ENCODE results near the gene OR1K1. TPM values are rescaled to one million over a fixed set of nuclear protein-coding genes. Genes with fewer than 3 reads are reported as not detected.

Gene OR1K1
- polyA plus RNA-seq, 1 experiment: not detected

DNA sequence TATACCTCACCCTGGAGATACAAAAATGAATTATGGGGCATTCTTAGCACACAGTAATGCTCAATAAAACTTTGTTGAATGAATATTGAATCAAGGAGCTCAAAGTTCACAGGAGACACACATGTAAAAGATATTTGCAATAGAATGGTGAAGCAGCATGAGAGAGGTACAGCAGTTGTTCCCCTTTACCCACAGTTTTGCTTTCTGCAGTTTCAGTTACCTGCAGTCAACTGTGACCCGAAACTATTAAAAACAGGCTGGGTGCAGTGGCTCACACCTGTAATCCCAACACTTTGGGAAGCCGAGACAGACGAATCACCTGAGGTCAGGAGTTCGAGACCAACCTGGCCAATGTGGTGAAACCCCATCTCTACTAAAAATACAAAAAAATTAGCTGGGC, 13.6 kb upstream of the OR1K1 start:
- H3K36me3 ChIP-seq (ENCODE audit: control insufficient read depth, insufficient read depth, low read length): no peaks in the 10 kb centered on the region
- H3K4me3 ChIP-seq (ENCODE audit: low read depth, low read length): no peak overlapping the region
- no peaks in the 10 kb centered on the region for H3K27me3 ChIP-seq (ENCODE audit: control insufficient read depth, insufficient read depth, low read length)
- TF ChIP-seq, protein P1, sequence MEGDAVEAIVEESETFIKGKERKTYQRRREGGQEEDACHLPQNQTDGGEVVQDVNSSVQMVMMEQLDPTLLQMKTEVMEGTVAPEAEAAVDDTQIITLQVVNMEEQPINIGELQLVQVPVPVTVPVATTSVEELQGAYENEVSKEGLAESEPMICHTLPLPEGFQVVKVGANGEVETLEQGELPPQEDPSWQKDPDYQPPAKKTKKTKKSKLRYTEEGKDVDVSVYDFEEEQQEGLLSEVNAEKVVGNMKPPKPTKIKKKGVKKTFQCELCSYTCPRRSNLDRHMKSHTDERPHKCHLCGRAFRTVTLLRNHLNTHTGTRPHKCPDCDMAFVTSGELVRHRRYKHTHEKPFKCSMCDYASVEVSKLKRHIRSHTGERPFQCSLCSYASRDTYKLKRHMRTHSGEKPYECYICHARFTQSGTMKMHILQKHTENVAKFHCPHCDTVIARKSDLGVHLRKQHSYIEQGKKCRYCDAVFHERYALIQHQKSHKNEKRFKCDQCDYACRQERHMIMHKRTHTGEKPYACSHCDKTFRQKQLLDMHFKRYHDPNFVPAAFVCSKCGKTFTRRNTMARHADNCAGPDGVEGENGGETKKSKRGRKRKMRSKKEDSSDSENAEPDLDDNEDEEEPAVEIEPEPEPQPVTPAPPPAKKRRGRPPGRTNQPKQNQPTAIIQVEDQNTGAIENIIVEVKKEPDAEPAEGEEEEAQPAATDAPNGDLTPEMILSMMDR (IDR thresholded peaks at IDR 0.05; ENCODE audit: insufficient read depth, low read depth, low read length): no peak
- CTCF ChIA-PET: no interaction called here
- POLR2A ChIA-PET: no interaction called here
- no peak for DNase-seq (ENCODE audit: low read depth)

DNA sequence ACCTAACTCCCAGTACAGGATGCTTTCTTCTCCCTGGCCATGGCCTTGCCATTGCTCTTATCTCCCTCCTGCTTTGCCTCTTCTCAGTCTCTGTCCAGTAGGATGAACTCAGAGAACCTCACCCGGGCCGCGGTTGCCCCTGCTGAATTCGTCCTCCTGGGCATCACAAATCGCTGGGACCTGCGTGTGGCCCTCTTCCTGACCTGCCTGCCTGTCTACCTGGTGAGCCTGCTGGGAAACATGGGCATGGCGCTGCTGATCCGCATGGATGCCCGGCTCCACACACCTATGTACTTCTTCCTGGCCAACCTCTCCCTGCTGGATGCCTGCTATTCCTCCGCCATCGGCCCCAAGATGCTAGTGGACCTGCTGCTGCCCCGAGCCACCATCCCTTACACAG, 11.1 kb upstream of the OR1K1 start, which contains the start of gene OR5C1:
TSS of gene OR5C1 (plus strand) at position 103 of the 400 bp plus-strand sequence. CDS start at position 103, 0 bp downstream.
- ChIA-PET CTCF (interaction anchor here (0.6 kb wide), 1 partner anchor 230 kb away, joined by 3 read pairs; no protein-coding TSS in a partner anchor), POLR2A (no interaction called here)
- TF ChIP-seq, protein P1 (IDR thresholded peaks at IDR 0.05; ENCODE audit: insufficient read depth, low read depth, low read length): no peak
- Histone ChIP-seq H3K27me3 (ENCODE audit: control insufficient read depth, insufficient read depth, low read length) (no peaks in the 10 kb centered on the region), H3K36me3 (ENCODE audit: control insufficient read depth, insufficient read depth, low read length) (no peaks in the 10 kb centered on the region), H3K4me3 (ENCODE audit: low read depth, low read length) (no peak within 1 kb of the TSS)
- no peak for DNase-seq (ENCODE audit: low read depth)

DNA sequence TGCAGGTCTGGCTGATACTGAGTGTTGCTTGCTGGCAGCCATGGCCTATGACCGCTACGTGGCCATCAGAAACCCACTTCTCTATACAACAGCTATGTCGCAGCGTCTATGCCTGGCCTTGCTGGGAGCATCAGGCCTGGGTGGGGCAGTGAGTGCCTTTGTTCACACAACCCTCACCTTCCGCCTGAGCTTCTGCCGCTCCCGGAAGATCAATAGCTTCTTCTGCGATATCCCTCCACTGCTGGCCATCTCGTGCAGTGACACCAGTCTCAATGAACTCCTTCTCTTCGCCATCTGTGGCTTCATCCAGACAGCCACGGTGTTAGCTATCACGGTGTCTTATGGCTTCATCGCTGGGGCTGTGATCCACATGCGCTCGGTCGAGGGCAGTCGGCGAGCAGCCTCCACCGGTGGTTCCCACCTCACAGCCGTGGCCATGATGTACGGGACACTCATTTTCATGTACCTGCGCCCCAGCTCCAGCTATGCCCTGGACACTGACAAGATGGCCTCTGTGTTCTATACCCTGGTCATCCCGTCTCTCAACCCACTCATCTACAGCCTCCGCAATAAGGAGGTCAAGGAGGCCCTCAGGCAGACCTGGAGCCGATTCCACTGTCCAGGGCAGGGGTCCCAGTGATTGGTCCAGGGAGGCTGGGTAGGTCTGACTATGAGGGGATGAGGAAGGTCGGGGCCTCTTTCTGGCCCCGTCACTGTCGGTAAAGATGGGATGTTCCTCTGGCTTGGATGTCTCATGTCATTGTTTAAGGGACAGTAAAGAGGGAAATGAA, 10.5 kb upstream of the OR1K1 start:
- TF ChIP-seq, protein P1 (IDR thresholded peaks at IDR 0.05; ENCODE audit: insufficient read depth, low read depth, low read length): no peak
- H3K4me3 ChIP-seq (ENCODE audit: low read depth, low read length): no peak overlapping the region
- H3K27me3 ChIP-seq (ENCODE audit: control insufficient read depth, insufficient read depth, low read length): no peaks in the 10 kb centered on the region
- POLR2A ChIA-PET: no interaction called here
- H3K36me3 ChIP-seq (ENCODE audit: control insufficient read depth, insufficient read depth, low read length): no peaks in the 10 kb centered on the region
- DNase-seq (ENCODE audit: low read depth): no peak
- CTCF ChIA-PET: interaction anchor here (1.0 kb wide), 1 partner anchor 325 kb away, joined by 3 read pairs; no protein-coding TSS in a partner anchor

DNA sequence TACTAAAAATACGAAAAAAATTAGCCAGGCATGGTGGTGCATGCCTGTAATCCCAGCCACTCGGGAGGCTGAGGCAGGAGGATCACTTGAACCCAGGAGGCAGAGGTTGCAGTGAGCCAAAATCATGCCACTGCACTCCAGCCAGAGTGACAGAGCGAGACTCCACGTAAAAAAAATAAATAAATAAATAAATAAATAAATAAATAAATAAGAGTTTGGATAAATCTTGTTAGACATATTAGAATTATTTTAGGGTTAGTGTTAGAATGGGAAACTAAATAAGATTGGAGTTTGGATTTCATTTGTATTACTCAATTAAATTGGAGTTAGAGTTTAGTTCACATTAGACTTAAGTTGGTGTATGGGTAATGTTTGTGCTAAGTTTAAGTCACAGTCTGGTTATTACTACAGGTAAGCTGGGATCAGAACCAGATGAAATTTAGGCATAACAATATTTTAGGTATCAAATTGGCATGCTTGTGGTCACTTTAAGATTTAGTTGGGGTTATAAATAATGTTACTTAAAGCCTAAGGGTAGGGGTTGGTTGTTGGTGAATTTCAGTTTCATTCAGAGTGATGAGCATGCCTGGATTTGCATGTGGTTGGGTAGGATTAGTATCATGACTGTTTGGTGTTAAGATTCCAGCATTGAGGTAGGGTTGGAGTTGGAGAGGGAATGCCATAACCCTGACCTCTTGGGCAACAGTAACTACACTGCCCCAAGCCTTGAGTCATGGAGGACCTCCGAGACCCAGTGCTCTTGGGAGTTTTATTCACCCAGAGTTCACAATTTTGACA, 7.9 kb upstream of the OR1K1 start:
- Histone ChIP-seq H3K36me3 (ENCODE audit: control insufficient read depth, insufficient read depth, low read length) (no peaks in the 10 kb centered on the region), H3K27me3 (ENCODE audit: control insufficient read depth, insufficient read depth, low read length) (no peaks in the 10 kb centered on the region), H3K4me3 (ENCODE audit: low read depth, low read length) (no peak overlapping the region)
- TF ChIP-seq, protein P1 (IDR thresholded peaks at IDR 0.05; ENCODE audit: insufficient read depth, low read depth, low read length): no peak
- POLR2A ChIA-PET: no interaction called here
- no peak for DNase-seq (ENCODE audit: low read depth)
- CTCF ChIA-PET: interaction anchor here (1.5 kb wide), 1 partner anchor 328 kb away, joined by 3 read pairs; no protein-coding TSS in a partner anchor
